Subcutaneous adipose tissue (tissue), 4 donors: ENCODE data around the gene ABL2. TPM values are rescaled to one million over a fixed set of nuclear protein-coding genes. Genes with fewer than 3 reads are reported as not detected.

Source experiments
- CTCF ChIP-seq: fragments of 450-650 bp; IDR thresholded peaks from one replicate; pipeline ENCODE4 v1.5.1; 2016; ENCODE audit warnings: low read depth, mild to moderate bottlenecking, control low read depth, antibody characterized with exemption, moderate library complexity
- total RNA-seq, 4 donors: library from RNA; depleted of rRNA; stranded (reverse); fragments of >200 nt; gene quantifications; one replicate each; pipeline ENCODE4 v1.1.0, GENCODE V29; 2016

Gene ABL2
- total RNA-seq, 4 donors from 2014 or later: 20.3 to 43.4 (median 39.1) TPM

DNA sequence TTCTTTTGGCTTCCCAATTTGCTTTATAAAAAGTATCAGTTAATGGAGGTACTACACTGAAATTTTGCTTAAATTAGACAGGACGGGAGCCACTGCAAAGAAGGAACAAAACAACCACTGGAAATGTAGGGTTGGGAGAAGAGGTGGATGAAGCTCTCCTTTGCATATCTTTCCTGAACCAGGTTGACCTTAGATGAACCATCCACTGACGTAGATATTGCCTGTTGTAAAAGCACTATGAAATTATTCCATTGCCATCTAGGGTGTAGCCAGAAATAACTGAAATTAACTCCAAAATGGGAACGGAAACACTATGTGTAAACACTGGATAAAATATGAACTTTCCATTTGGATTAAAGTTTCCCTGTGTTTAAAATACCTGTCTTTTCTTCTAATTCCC is 1.2 kb upstream of the ABL2 start:
- no peak for TF ChIP-seq CTCF

DNA sequence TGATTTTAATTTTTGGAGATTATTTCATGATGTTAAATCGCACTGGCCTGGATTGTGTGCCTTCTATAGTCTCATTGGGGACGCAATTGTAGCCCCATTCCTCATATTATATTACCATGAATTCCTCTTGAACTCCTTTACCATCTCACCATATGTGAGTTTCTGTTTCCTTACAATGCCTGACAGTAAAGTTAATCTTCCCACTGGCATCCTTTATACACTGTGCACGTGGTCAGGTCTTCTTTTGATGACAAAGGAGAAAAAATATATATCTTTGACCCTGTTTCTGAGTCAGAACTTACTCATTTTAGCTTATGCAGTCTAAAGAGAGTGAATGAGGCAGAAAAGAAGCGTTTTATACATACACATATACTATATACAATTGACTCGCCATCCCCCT is 774 bp upstream of the ABL2 start:
- no peak for TF ChIP-seq CTCF

GRCh38 chr1:179228783-179229213 is 679 bp downstream of the ABL2 start:
- TF ChIP-seq CTCF: no peak

GRCh38 chr1:179226738-179227137 is 2.7 kb downstream of the ABL2 start:
- TF ChIP-seq CTCF: no peak

DNA sequence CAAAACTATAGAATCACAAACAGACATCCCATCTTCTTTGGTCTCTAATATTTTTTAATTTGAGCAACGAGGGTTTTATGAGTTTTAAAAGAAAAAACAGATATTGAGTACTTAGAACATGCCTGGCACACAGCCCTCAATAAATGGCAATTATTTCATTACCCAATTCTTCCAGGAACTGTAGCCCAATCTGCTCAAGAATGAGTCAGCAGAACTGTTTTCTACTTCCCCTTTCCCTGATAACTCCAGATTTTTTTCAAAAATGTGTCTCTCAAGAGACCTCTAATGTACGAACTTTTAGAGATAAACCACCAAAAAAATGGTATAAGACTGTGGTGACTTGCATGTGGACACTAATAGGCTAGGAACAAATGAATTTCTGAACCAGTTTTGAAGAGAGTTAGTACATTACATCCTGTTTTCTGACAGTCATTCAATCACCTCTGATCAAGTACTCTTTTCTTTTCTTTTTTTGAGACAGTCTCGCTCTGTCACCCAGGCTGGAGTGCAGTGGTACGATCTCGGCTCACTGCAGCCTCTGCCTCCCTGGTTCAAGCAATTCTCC is 11.5 kb downstream of the ABL2 start:
- TF ChIP-seq CTCF: no peak

DNA sequence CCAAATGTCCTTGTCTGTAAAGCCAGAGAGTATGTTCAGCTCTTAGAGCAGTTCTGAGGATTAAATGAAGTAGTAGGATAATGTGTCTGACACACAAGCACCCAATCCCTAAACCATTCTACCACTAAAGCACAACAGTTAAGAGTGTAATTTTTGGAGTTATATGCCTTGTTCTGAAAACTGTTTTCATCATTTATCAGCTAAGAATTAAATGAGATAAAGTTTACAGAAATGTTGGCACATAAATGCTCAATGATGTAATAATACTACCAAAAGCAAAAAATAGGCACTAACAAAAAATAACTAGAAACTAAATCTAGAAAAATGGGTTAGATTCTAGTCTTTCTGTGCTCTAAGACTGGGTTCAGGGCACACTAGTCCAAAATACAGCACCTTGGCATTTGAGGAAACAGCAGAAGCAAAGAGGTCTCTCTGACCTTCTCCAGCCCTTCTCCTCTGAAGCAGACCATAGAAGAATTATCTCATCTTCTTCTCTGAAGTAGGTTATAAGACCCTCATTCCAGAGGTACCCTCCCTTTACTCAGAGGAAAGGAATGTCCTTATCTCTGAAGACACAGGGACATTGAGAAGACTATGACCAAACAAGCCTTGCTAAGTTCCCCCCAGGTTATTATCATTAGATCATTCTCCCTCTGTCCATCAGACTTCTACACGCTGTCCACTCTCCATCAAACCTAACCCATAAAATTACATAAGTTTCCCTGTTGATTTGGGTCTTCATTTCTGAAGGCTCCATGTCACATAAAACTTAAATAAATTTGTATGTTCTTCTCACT is 20.6 kb downstream of the ABL2 start:
- TF ChIP-seq CTCF: no peak

DNA sequence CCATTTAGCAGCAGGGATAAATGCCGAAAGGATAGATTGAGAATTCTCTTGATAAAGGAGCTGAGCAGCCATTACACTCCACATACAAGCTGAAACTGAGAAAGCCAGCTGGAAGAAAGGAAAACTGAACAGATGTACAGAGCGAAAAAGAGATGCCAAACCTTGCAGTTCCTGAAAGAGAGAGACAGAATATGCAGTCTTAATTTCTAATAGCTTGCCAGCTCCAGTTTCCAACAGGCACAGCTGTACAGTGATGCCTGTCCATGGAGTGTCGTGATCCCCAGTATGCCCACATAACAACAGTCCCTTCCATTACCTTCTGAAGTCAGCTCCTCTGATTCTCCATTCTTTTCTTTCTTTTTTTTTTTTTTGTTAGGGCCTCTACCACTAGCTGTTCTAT is 22.7 kb downstream of the ABL2 start:
- no peak for TF ChIP-seq CTCF
